H1 (cell line): ENCODE data around the gene FAM174A. TPM values are rescaled to one million over a fixed set of nuclear protein-coding genes. Genes with fewer than 3 reads are reported as not detected.

Experiments
- NRF1 ChIP-seq: IDR thresholded peaks from 2 replicates; pipeline ENCODE4 v1.6.1; 2011; ENCODE audit warnings: mild to moderate bottlenecking, low read depth, low read length, improper control_type of control experiment
- polyA plus RNA-seq, 7 experiments: library from polyadenylated mRNA; depleted of rRNA in 3 of 7; stranded (reverse) in 5 of 7; unstranded in 2 of 7; fragments of >200 nt in 5 of 7; fragments of 200-250 nt in 2 of 7; gene quantifications; 1 replicate in 5 of 7; 2 replicates in 1 of 7; 4 replicates in 1 of 7; pipeline versions ENCODE4 v1.2.1 to v1.2.3, GENCODE V29; 2011 to 2013; ENCODE audit warnings: missing spikeins in 2 of 7, mixed read lengths in 2 of 7
- total RNA-seq: library from RNA; stranded (reverse); fragmentation: NEBNext Ultra II Directional; extraction: Animal tissue kit (Norgen Biotek cat#: 25700); gene quantifications from 2 replicates; pipeline ENCODE4 v1.2.1, GENCODE V29; 2021

Gene FAM174A
- total and polyA plus RNA-seq, 2 of the 8 experiments (the other 6 are each of a cell fraction or from before 2014, with no cell fraction given) = 3.9 to 5.3 TPM

GRCh38 chr5:100614308-100614707 is 79.1 kb downstream of the FAM174A start (continued):
- TF ChIP-seq NRF1 = no peak
- TF ChIP-seq, all 59 proteins: peak for 0
